IMR-90 (cell line): Measurements from ENCODE around the gene HENMT1. TPM values are rescaled to one million over a fixed set of nuclear protein-coding genes. Genes with fewer than 3 reads are reported as not detected.
A peak's percentile ranks its signal among the peaks of the same experiment; 100 is the strongest.

Experiments used
- ATAC-seq: fragments of 200-7000 bp; cut with Tn5 transposase; 2 replicates; pipeline ENCODE4 v1.9.1; 2020; ENCODE audit warnings: low read depth, mild to moderate bottlenecking, moderate library complexity
- BruUV-seq: library from RNA; stranded (reverse); fragments of 400-500 nt; replicated peaks from 2 replicates; lab custom pipeline; 2021; lab: Mats Ljungman, UMichigan
- CTCF ChIA-PET: fragments of 300-600 bp; formaldehyde crosslinking; extraction: SDS; loops from one replicate; lab custom pipeline; 2021; ENCODE audit warnings: antibody characterized with exemption; lab: Yijun Ruan, JAX
- POLR2A ChIA-PET: fragments of 300-600 bp; sonication (Branson Sonifier 250); formaldehyde crosslinking; loops from one replicate; lab custom pipeline; 2022; ENCODE audit warnings: antibody characterized with exemption; ENCODE audit not compliant: unreplicated experiment; lab: Charles Lee
- DNase-seq: peaks from one replicate; pipeline ENCODE4 v3.0.0; 2013
- H2AFZ ChIP-seq: replicated peaks from 2 replicates; pipeline ENCODE3; 2013; ENCODE audit warnings: low read length, mild to moderate bottlenecking; ENCODE audit not compliant: poor library complexity
- H2AK5ac ChIP-seq: 2 replicates; pipeline ENCODE4 v1.6.1; 2013; ENCODE audit warnings: low read depth, low read length, inconsistent platforms
- H2AK9ac ChIP-seq: replicated peaks from 2 replicates; pipeline ENCODE3; 2013; ENCODE audit warnings: mild to moderate bottlenecking, low read depth, low read length, moderate library complexity; ENCODE audit not compliant: poor library complexity
- H2BK120ac ChIP-seq: 2 replicates; pipeline ENCODE4 v1.6.1; 2013; ENCODE audit warnings: low read depth, low read length, inconsistent platforms
- H2BK15ac ChIP-seq: 3 replicates; pipeline ENCODE4 v1.6.1; 2013; ENCODE audit warnings: low read depth, low read length, inconsistent platforms
- H2BK20ac ChIP-seq: 2 replicates; pipeline ENCODE4 v1.6.1; 2013; ENCODE audit warnings: low read depth, mild to moderate bottlenecking, inconsistent platforms, low read length, moderate library complexity
- H2BK5ac ChIP-seq: 2 replicates; pipeline ENCODE4 v1.6.1; 2013; ENCODE audit warnings: mild to moderate bottlenecking, low read depth, low read length, inconsistent platforms; ENCODE audit not compliant: poor library complexity, severe bottlenecking
- H3K14ac ChIP-seq: replicated peaks from 2 replicates; pipeline ENCODE4 v1.6.1; 2013; ENCODE audit warnings: low read depth, low read length, inconsistent platforms
- H3K18ac ChIP-seq: 2 replicates; pipeline ENCODE4 v1.6.1; 2013; ENCODE audit warnings: low read depth, low read length, control low read depth
- H3K23ac ChIP-seq: 2 replicates; pipeline ENCODE4 v1.6.1; 2013; ENCODE audit warnings: low read depth, low read length, inconsistent platforms
- H3K27ac ChIP-seq: 2 replicates; pipeline ENCODE4 v1.5.1; 2013; ENCODE audit warnings: mild to moderate bottlenecking, control low read depth, low read length; ENCODE audit not compliant: insufficient read depth
- H3K27me3 ChIP-seq: 2 replicates; pipeline ENCODE4 v1.6.1; 2013; ENCODE audit warnings: low read length; ENCODE audit not compliant: control insufficient read depth, insufficient read depth
- H3K36me3 ChIP-seq: 2 replicates; pipeline ENCODE4 v1.6.1; 2013; ENCODE audit warnings: low read length, mixed read lengths; ENCODE audit not compliant: control insufficient read depth, insufficient read depth
- H3K4ac ChIP-seq: 2 replicates; pipeline ENCODE4 v1.6.1; 2013; ENCODE audit warnings: low read depth, low read length, inconsistent platforms
- H3K4me1 ChIP-seq: 2 replicates; pipeline ENCODE4 v1.6.1; 2013; ENCODE audit warnings: low read length, mixed read lengths; ENCODE audit not compliant: control insufficient read depth, insufficient read depth
- H3K4me2 ChIP-seq: 2 replicates; pipeline ENCODE4 v1.6.1; 2013; ENCODE audit warnings: low read depth, mild to moderate bottlenecking, control low read depth, low read length, moderate library complexity
- H3K4me3 ChIP-seq: 2 replicates; pipeline ENCODE4 v1.5.1; 2013; ENCODE audit warnings: low read depth, mild to moderate bottlenecking, control low read depth, low read length, moderate library complexity; ENCODE audit not compliant: insufficient read depth
- H3K56ac ChIP-seq: 2 replicates; pipeline ENCODE4 v1.6.1; 2013; ENCODE audit warnings: low read length, inconsistent platforms; ENCODE audit not compliant: insufficient read depth; ENCODE audit errors: extremely low read depth
- H3K79me1 ChIP-seq, 2 experiments: 2 replicates each; pipeline ENCODE4 v1.6.1; 2013; ENCODE audit warnings: low read length in 2 of 2, inconsistent platforms in 1 of 2, low read depth in 1 of 2
- H3K9ac ChIP-seq: 2 replicates; pipeline ENCODE4 v1.6.1; 2013; ENCODE audit warnings: low read depth, low read length, control low read depth
- H3K9me1 ChIP-seq: 2 replicates; pipeline ENCODE4 v1.6.1; 2013; ENCODE audit warnings: low read length, inconsistent platforms; ENCODE audit not compliant: insufficient read depth
- H3K9me3 ChIP-seq: 2 replicates; pipeline ENCODE4 v1.6.1; 2013; ENCODE audit warnings: low read length; ENCODE audit not compliant: control insufficient read depth, insufficient read depth
- H4K20me1 ChIP-seq: 2 replicates; pipeline ENCODE4 v1.6.1; 2013; ENCODE audit warnings: low read length, inconsistent platforms; ENCODE audit not compliant: insufficient read depth
- H4K5ac ChIP-seq: 2 replicates; pipeline ENCODE4 v1.6.1; 2013; ENCODE audit warnings: mild to moderate bottlenecking, low read depth, low read length, control low read depth
- H4K8ac ChIP-seq, 2 experiments: 2 replicates each; pipeline ENCODE4 v1.6.1; 2013; ENCODE audit warnings: low read depth in 2 of 2, low read length in 2 of 2, control low read depth in 1 of 2, inconsistent platforms in 1 of 2
- H4K91ac ChIP-seq: 2 replicates; pipeline ENCODE4 v1.6.1; 2013; ENCODE audit warnings: low read depth, low read length, inconsistent platforms; ENCODE audit not compliant: insufficient read depth
- CEBPB ChIP-seq: IDR thresholded peaks from 2 replicates; pipeline ENCODE4 v1.6.1; 2012; ENCODE audit warnings: low read depth, low read length, improper control_type of control experiment
- RCOR1 ChIP-seq: IDR thresholded peaks from 2 replicates; pipeline ENCODE4 v1.6.1; 2012; ENCODE audit warnings: mild to moderate bottlenecking, low read length, improper control_type of control experiment; ENCODE audit not compliant: insufficient replicate concordance
- WGBS, 2 experiments: methylation state at CpG; one replicate each; pipeline versions ENCODE4 v1.1.5 to v1.1.7; 2013; ENCODE audit warnings: missing lambda C conversion rate in 2 of 2; ENCODE audit not compliant: insufficient read length in 1 of 2; ENCODE audit errors: extremely low coverage in 2 of 2; 5-methylcytosine and 5-hydroxymethylcytosine counted together
- dilution Hi-C: fragments of 300-500 bp; cut with HindIII; formaldehyde crosslinking; loops from one replicate; pipeline ENCODE4 v1.14.3; 2018; ENCODE audit warnings: low sequenced_read_pairs; ENCODE audit not compliant: unreplicated experiment
- in situ Hi-C: fragments of 300-500 bp; cut with MboI; formaldehyde crosslinking; loops from 3 replicates; pipeline ENCODE4 v1.14.3; 2019; ENCODE audit warnings: low sequenced_read_pairs, inconsistent platforms, mixed read lengths
- intact Hi-C: fragments of 100-400 bp; cut with micrococcal nuclease; formaldehyde crosslinking; loops from 2 replicates; pipeline ENCODE4 v1.10.0; 2022
- polyA plus RNA-seq, 3 experiments: library from polyadenylated mRNA; depleted of rRNA; stranded (reverse); fragments of >200 nt; gene quantifications; 2 replicates each; pipeline ENCODE4 v1.2.3, GENCODE V29; 2012; ENCODE audit warnings: low replicate concordance in 1 of 3
- total RNA-seq: library from RNA; depleted of rRNA; stranded (reverse); fragments of >200 nt; gene quantifications from 2 replicates; pipeline ENCODE4 v1.2.3, GENCODE V29; 2012

Gene HENMT1
- total and polyA plus RNA-seq, 2 of the 4 experiments (the other 2 are of a cell fraction) = 0.54 to 0.67 TPM

- Histone ChIP-seq H3K23ac (no peak overlapping the region), H2BK20ac (peak overlapping the region; percentile 21; the same call in 1 of the 2 replicates)
- POLR2A ChIA-PET = interaction anchor here (0.5 kb wide), 1 partner anchor 102 kb away, joined by 3 read pairs; no protein-coding TSS in a partner anchor
Measured at GRCh38 chr1:108646648-108647269, 14.1 kb downstream of the HENMT1 start.

More at GRCh38 chr1:108646648-108647269, 14.1 kb downstream of the HENMT1 start:
- H3K36me3 ChIP-seq = no peaks in the 10 kb centered on the region
- H2BK120ac ChIP-seq = peak overlapping the region; percentile 76
- in situ Hi-C loops (no loop called here), intact Hi-C loops (loop anchor here (10.0 kb wide), 1 partner anchor 432 kb away; no protein-coding TSS in a partner anchor), dilution Hi-C loops (no loop called here)
- peak; percentile 71 for ATAC-seq
- no peak overlapping the region for H2BK5ac ChIP-seq
- no peak overlapping the region for H3K4me3 ChIP-seq
- H4K5ac ChIP-seq = peak overlapping the region; percentile 88
- H3K18ac ChIP-seq = peak overlapping the region; percentile 50
- H2BK15ac ChIP-seq = peak overlapping the region; percentile 27; the same call in 2 of the 3 replicates
- no peak overlapping the region for H3K56ac ChIP-seq
- no peaks in the 10 kb centered on the region for H3K79me1 ChIP-seq
- no peak for TF ChIP-seq RCOR1
- peak; percentile 98 for TF ChIP-seq CEBPB
- CTCF ChIA-PET = interaction anchor here (0.8 to 1.5 kb wide), 4 partner anchors 85 to 134 kb away, joined by 3 to 6 read pairs (median 3); partner anchors contain the start of gene EEIG2
- BruUV-seq = no TSS peak
- H3K4me1 ChIP-seq = peaks cover 5% of the 10 kb centered on the region
- H4K20me1 ChIP-seq = no peaks in the 10 kb centered on the region
- H3K4ac ChIP-seq = peak overlapping the region; percentile 42
- peak overlapping the region; percentile 38; the same call in 1 of the 2 replicates for H3K14ac ChIP-seq
- H2AK9ac ChIP-seq = no peak overlapping the region
- H3K9me1 ChIP-seq = no peaks in the 10 kb centered on the region; the same call in 1 of the 2 replicates
- 0 out of 2 replicates have a peak, but pooled peaks cover under 1% of the 10 kb centered on the region for H3K9me3 ChIP-seq
- peak overlapping the region; percentile 33; the same call in 1 of the 2 replicates for H3K4me2 ChIP-seq
- peak overlapping the region; percentile 27 to 76; a peak in 3 of 4 replicates for H4K8ac ChIP-seq
- no peaks in the 10 kb centered on the region for H3K27me3 ChIP-seq
- no peak overlapping the region for H3K9ac ChIP-seq
- 82% methylated on average over 6 of the region's 11 CpGs; no CpG with 5 or more reads in 1 of the 2 experiments for WGBS, 2 experiments
- H2AK5ac ChIP-seq = no peak overlapping the region
- H3K27ac ChIP-seq = peak overlapping the region; percentile 46; the same call in 1 of the 2 replicates
- DNase-seq = peak; percentile 77
- peak overlapping the region; percentile 81 for H2AFZ ChIP-seq
- H4K91ac ChIP-seq = peak overlapping the region; percentile 44
